Ishikawa (cell line): ENCODE measurements around the gene LSAMP.

ENCODE experiments used
- TAF1 ChIP-seq: IDR thresholded peaks from 2 replicates; pipeline ENCODE4 v1.6.1; 2012; ENCODE audit warnings: low read depth, mild to moderate bottlenecking
- TEAD4 ChIP-seq: IDR thresholded peaks from 2 replicates; pipeline ENCODE4 v1.6.1; 2012

GRCh38 chr3:116051586-116051985 lies 393.7 kb downstream of the LSAMP start:
- no peak for TF ChIP-seq TAF1
- no peak for TF ChIP-seq TEAD4
